HG02884 (cell line): ENCODE results near the gene CMPK1.

Experiments used
- ATAC-seq: cut with Tn5 transposase; IDR thresholded peaks from one replicate; pipeline ENCODE4 v1.9.1; 2021; ENCODE audit warnings: mild to moderate bottlenecking, moderate library complexity; ENCODE audit not compliant: unreplicated experiment

Gene CMPK1

DNA sequence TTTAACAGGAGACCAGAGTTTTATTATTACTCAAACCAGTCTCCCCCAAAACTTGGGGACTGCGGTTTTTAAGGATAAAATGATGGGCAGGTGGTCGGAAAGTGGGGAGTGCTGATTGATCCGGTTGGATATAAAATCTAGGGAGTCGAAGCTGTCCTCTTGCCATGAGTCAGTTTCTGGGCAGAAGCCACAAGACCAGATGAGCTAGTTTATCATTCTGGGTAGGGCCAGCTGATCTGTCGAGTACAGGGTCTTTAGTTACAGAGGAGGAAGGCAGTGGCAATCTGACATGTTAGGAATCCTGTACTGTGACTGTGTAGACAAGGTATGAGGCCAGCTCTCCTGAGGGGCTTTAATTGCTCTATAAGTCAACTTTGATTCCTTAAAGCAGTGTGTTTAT lies 59.6 kb downstream of the CMPK1 start:
- ATAC-seq = no peak

DNA sequence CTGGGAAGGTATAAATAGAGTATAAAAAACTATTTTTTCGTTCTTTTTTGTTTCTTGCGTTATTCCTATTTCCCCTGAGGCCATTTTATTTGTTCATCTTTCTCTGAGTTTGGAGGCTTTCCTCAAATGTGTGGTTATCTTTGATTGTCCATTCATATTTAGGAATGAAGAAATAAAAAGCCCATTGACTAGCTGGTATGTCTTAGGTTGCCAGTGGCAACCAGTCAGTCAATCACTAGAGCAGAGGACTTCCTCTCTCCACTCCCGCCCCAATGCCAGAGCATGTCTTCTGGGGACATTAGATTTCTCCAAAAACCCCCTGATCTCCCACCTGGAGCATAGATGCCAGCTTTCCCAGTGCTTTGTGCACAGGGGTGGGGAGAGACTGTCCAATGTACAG lies 61.8 kb downstream of the CMPK1 start:
- ATAC-seq = no peak

DNA sequence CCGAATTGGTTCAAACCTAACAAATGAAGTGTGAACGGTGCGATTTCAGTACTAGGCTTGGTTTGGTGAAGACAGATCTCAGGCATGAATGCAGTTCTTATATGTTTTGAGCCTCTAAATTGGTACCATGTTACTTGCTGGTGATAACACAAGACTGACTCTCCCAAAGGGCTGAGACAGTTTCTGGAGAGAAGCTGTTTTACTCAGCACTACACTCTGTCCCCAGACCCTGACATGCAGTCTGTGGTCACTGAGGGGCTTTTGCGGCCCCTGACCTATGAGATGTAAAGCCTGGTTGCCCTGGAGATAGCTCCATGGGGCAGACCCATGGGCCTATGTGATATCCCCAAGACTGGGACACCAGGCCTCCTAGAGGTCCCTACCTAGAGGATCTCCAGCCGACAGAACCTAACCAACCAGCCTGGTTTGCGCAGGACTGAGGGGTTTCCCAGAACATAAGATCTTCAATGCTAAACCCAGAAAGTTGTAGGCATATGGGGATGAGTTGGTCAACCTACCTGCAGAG lies 63.1 kb downstream of the CMPK1 start:
- no peak for ATAC-seq

DNA sequence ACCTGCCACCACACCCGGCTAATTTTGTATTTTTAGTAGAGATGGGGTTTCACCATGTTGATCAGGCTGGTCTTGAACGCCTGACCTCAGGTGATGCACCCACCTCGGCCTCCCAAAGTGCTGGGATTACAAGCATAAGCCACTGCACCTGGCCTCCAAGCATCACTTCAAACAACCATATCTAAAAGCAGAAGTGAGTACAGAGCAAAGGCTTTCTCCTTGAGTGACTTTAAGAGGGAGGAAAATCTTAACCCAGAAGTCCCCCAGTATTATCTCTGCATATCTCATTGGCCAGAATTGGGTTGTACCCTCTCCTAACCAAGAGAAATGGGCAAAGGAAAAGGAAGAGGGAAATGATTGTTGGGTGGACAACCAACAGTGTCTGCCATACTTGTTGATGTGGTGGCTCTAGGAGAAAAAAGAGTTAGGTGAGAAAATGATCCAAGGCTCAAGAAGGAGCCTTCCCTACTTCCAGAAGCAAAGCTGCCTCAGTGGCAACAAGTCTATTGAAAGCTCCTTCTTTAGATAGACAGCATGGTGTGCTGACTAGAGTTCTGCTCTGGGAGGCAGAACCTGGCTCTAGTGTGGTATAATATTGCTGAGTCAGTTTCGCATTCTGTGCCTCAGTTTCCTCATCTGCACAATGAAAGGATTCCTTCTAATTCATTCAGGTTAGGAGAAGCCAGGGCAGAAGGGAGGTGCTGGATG lies 65.7 kb downstream of the CMPK1 start:
- no peak for ATAC-seq

DNA sequence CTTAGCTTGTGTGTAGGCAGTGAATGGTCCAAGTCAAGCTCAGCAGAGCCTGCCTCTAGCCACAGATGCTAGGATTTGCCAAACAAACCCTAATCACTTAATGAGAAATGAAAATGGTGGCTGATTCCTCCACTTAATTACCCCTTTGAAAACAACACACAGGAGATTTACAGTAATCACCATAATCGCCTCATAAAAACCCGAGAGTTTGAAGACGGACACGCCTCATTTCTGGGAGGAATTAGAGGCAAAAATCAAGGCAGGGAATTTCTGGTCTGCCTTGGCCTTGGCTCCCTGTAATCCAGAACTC lies 66.2 kb downstream of the CMPK1 start:
- ATAC-seq = no peak

DNA sequence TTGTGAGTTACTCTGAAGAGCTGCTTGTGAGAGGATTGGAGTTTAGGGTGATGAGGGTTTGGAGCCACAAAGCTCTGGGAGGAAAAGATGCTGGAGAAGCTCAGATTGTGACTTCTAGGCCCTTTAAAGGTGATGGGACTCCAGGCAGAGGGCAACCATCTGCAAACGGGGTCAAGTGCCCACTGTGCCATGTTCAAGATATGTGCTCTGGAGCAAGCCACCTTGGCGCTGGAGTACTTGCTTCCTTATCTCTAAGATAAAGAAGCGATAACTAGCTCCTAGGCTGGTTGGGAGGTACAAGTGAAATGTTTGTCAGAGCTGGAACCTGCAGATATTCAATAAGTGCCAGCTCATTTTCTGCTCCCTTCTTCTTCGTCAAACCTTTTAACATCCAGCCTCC lies 68.2 kb downstream of the CMPK1 start:
- ATAC-seq = no peak

DNA sequence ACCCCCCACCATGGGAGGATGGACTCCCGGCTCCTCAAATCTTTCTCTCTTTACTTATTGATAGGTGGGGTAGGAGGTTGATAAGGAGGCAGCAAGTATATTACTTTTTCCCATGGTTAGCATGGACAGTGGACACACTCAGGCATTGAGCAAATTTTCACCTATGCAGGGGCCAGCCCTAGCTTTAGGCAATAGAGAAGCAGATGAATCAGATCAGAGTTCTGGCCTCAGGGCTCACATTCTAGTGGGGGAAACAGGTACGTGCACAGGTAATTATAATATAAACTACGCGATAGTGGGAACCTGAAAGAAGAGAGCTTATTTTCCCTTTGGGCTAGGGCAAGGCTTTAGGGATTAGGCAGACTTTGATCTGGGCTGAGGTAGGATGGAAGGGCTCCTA lies 69.0 kb downstream of the CMPK1 start:
- no peak for ATAC-seq

DNA sequence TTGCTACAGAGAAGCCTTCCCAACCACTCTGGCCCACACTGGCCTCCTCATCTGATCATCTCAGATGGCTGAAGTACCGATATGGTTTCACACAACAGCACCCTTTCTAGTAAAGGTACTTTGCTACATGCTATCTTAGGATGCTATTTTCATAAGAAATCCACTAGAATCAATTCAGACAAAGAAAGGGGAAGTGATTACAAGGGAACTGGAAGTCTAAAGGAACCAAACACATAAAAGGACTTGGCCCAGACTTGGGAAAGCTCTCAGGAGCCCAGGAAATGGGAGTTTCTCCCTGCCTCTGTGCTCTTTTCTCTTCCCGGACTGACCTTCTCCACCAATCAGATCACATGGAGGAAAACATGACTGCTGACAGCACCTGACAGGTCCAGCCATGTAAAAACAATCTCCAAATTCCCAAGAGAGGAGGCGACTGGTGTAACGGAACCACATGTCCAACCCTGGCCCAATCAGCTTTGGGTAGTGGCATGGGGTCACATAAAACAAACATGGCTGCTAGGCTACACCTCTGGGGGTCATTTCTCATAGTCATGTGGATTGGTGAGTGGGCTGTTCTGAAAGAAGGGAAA lies 69.8 kb downstream of the CMPK1 start:
- ATAC-seq = no peak

DNA sequence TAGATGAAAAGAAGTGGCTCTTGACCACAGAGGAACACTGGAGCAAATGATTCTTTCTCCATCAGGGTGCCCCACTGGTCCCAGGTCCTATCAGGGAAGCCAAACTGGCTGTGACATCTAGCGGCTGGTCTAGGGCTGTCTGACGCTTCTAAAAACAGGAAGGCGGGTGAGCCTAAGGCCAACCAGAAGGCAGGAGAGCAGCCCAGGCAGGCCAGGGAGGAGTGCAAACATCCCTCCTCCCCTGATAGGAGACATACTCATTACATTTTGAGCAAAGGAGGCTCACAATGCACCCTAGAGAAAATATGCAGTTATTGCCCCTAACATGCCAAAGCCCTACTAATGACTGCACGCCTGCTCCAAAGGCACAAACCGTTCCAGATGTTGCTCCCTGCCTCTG lies 72.1 kb downstream of the CMPK1 start:
- ATAC-seq = no peak

DNA sequence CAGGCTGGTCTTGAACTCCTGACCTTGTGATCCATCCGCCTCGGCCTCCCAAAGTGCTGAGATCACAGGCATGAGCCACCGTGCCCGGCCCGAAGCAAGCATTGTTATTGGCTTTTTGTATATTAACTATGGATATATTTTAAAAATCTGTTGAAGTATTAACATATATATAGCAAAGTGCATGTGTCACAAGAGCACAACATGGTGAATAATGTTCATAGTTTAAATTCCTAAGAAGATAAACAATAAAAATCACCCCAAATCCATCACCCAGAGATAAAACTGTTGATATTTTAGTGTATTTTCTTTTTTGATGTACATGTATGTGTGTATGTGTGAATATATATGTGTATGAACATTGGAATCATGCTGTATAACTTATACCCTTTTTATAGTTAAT lies 73.4 kb downstream of the CMPK1 start:
- ATAC-seq = no peak

DNA sequence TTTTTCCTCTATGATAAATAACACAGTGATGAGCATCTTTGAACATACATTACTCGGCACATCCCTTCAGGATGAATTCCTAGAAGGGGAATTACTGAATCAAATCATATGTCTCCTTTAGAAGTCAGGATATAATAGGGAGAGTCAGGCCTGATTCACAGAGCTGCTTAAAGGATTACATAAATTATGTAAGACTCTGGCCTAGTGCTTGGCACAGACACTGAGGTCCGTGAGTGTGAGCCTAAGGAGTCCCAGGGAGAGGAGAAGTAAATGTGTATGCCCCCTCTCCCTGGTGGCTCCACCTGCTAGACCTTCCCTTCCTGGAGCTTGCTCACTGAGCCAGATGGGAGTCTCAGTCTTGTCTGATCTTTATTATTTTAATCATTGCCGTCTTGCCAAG lies 73.9 kb downstream of the CMPK1 start:
- no peak for ATAC-seq

DNA sequence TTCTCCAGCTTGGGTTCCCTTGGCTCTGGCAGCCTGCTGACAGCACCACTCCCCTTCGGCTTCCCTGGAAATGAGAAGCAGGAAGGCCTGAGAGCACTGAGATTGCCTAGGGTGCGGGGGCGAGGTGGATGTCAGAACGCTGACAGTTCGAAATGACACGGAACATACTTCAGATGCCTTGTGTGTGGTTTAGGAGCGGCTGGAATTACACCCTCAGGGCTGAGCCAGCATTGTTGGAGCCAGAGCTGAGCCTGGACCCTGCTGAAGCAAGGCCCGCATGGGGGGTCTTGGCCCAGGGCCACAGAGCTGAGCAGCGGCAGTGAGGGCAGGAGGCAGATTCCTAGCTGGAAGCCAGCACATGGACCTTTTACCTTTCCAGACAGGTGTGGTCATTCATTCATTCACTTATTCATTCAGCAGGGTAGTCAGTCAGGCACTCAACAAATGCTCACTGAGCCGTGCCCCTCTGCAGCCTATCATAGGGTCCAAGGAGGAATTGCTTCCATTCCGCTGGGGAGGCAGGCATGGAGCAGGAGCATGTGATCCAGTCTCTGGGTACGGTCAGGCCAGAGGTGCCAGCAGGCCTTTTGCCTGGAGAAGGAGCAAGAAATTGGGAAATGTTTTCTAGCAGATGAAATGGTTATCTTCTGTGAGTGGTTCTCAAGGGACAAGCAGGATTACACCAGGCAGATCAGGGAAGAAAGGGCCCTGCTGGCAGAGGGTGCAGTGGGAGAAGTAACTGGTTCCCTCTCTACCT lies 75.9 kb downstream of the CMPK1 start:
- no peak for ATAC-seq

DNA sequence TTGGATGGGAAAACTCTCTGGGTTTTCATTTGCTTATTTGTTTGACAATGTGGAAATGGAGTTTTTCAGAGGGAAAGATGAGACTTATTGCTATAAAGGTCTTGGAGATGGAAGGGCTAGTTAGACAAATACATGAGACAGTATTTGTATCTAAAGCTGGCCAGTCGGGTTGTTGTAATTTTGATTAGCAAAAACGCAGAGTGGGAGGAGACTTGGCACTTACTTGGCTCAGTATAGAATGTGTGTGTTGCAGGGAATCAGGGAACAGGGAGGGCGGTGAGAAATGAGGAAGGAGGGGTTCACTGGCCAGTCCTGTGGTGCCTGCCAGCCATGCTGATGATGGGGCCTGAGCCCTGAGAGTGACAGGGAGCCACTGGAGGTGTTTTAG lies 76.5 kb downstream of the CMPK1 start:
- ATAC-seq = no peak

DNA sequence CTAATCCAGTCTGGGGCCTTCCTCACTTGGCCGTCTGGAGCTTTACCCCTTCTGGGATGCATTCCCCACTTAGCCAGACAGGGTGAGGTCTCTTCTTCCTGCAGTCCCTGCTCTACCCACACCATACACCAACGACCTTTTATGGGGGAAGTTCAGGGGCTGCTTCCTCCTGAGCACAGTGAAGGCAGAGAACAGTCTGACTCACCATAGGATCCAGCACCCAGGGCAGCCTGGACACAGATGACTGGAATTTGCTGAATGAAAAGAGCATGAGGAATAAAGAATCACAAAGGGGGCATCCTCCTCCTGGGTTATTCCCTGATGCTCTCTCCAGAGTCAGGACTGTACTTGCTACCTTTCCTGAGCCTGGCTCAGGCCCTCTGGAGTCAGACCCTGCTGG lies 77.8 kb downstream of the CMPK1 start:
- no peak for ATAC-seq

DNA sequence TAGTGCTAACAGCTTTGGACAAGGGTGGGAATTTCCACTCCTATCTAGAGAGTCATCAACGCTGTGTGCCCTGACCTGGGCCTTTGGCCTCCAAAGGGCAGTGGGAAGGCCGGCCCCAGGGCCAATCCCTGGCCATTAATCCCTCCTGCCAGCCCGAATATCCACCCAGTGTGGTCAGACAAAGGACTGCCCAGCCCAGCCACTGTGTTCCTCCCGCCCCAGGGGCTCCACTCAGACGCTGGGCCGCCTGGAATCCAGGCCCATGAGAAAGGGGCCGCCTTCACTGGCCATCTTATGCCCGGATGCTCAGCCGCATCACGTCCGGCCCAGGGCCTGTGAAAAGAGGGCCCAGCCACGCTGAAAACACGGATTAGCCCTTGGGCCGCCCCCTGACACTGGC lies 78.8 kb downstream of the CMPK1 start:
- ATAC-seq = no peak

DNA sequence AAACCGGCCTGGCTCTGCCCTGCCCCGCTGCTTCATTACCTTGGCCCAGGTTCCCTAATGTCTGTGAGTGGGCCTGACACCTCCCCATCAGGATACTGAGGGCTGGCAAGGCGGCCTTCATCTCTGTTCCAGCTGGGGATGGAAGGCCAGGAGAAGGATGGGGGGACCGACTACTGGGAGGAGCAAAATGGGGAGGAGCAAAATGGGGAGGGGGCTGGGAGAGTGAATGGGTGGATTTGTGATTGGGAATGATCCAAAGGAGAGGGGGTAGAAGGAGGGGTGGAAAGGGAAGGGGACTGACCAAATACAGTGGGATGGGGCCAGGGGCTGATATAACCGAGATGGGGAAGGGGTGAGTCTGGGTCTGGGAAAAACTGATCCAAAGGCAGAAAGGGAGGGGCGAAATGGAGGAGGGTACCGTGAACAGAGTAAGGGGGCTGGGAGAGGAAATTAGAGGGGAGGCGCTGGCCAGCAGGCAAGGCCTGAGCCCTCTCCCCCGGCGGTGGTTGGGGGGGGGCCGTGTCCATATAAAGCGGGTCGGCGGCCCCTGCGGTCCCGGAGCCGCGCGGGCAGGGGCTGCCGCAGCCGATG lies 82.2 kb downstream of the CMPK1 start, which contains the start of gene FOXE3:
Gene FOXE3, plus strand, starts transcription at position 558 of the 591 bp plus-strand sequence. Its CDS starts 31 bp downstream, at position 589.
- no peak for ATAC-seq

DNA sequence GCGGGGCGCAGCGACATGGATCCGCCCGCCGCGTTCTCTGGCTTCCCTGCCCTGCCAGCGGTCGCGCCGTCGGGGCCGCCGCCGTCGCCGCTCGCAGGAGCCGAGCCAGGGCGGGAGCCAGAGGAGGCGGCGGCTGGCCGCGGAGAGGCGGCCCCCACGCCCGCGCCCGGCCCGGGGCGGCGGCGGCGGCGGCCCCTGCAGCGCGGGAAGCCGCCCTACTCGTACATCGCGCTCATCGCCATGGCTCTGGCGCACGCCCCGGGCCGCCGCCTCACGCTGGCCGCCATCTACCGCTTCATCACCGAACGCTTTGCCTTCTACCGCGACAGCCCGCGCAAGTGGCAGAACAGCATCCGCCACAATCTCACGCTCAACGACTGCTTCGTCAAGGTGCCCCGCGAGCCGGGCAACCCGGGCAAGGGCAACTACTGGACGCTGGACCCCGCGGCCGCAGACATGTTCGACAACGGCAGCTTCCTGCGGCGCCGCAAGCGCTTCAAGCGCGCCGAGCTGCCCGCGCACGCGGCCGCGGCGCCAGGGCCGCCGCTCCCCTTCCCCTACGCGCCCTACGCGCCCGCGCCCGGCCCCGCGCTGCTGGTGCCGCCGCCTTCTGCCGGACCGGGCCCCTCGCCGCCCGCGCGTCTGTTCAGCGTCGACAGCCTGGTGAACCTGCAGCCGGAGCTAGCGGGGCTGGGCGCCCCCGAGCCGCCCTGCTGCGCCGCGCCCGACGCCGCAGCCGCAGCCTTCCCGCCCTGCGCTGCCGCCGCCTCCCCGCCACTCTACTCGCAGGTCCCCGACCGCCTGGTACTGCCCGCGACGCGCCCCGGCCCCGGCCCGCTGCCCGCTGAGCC lies 83.0 kb downstream of the CMPK1 start:
- no peak for ATAC-seq

DNA sequence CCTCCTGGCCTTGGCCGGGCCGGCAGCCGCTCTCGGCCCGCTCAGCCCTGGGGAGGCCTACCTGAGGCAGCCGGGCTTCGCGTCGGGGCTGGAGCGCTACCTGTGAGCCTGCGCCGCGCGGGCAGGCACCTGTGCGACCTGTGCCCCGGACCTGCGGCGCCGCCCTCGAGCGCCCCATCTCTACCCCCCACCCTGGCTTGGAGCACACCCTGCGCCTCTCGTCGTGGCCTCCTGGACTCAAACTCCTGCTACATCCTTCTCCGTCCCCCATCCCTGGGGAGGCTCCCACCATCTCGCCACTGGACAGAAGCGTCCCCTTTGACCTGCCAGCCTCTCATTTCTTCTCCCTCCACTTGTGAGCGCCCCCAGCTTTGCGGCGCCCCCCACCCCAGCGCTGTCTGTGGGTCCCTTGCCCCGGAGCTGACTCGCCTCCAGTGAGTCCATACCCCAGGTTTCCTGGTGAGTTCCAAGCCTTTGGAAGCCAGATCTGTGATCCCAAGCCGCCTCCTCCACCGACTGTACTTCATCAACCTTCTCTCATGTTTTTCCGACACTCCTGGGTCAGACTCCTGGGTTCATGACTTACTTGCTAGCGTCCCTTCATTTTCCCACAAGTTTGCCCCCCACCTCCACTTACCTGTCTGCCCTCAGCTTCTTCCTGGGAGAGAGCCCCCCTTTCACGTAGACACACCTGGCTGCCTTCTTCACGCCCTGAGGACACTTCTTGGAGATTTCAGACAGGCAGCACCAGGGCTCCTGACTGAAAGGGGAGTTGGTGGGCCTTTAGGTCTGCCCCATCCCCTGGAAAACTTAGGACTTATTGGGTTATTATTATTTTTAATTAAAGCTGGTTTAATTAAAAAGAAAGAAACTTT lies 83.8 kb downstream of the CMPK1 start:
- ATAC-seq = no peak

DNA sequence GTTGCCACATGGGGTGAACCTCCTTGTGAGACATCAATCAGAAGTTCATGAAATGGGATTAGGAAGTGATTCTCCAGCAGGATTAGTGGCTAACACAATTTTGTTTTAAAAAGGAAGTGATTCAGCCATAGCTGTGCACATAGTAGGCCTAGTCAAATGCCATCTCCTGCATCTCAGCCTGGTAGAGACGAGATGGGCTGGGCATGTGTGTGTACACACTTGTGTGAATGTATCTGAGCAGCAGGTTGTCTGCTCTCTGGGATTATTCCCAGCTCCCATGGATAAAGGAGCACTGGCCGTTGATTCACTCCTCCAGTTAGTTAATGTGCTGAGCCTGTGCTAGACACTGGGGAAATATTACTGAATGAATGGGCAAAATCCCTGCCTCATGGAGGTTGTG lies 84.5 kb downstream of the CMPK1 start:
- ATAC-seq = no peak
